HEK293 (cell line): Measurements from ENCODE around the gene FOXP1.
A peak's percentile ranks its signal among the peaks of the same experiment; 100 is the strongest.

Experiments
- GLIS2 ChIP-seq: fragments of 450-650 bp; formaldehyde crosslinking; IDR thresholded peaks from 2 replicates; pipeline ENCODE4 v1.5.1; 2016; ENCODE audit warnings: missing biosample characterization, missing genetic modification characterization
- HOXC10 ChIP-seq: sonication (generic); formaldehyde crosslinking; IDR thresholded peaks from 2 replicates; pipeline ENCODE4 v1.8.1; 2023; ENCODE audit warnings: mild to moderate bottlenecking, missing genetic modification reagents
- KLF1 ChIP-seq: fragments of 450-650 bp; formaldehyde crosslinking; IDR thresholded peaks from 2 replicates; pipeline ENCODE4 v1.5.1; 2016; ENCODE audit warnings: missing biosample characterization, missing genetic modification characterization
- KLF8 ChIP-seq: fragments of 450-650 bp; formaldehyde crosslinking; IDR thresholded peaks from 2 replicates; pipeline ENCODE4 v1.5.1; 2016; ENCODE audit warnings: missing biosample characterization, missing genetic modification characterization
- MZF1 ChIP-seq: fragments of 450-650 bp; formaldehyde crosslinking; IDR thresholded peaks from 2 replicates; pipeline ENCODE4 v1.5.1; 2017; ENCODE audit warnings: missing biosample characterization, missing genetic modification characterization, borderline replicate concordance
- PATZ1 ChIP-seq: fragments of 450-650 bp; formaldehyde crosslinking; IDR thresholded peaks from 2 replicates; pipeline ENCODE4 v1.5.1; 2016; ENCODE audit warnings: missing biosample characterization, missing genetic modification characterization
- PRDM1 ChIP-seq: fragments of 450-650 bp; formaldehyde crosslinking; IDR thresholded peaks from 2 replicates; pipeline ENCODE4; 2016; ENCODE audit warnings: missing biosample characterization, missing genetic modification characterization
- PRDM10 ChIP-seq: fragments of 450-650 bp; formaldehyde crosslinking; IDR thresholded peaks from 2 replicates; pipeline ENCODE4 v1.5.1; 2016; ENCODE audit warnings: missing biosample characterization, missing genetic modification characterization
- SP2 ChIP-seq: fragments of 450-650 bp; formaldehyde crosslinking; IDR thresholded peaks from 2 replicates; pipeline ENCODE4 v1.5.1; 2016; ENCODE audit warnings: missing biosample characterization, missing genetic modification characterization
- ZBTB26 ChIP-seq: fragments of 450-650 bp; formaldehyde crosslinking; optimal IDR thresholded peaks from 2 replicates; pipeline ENCODE3; 2016; ENCODE audit warnings: missing biosample characterization, mild to moderate bottlenecking, missing genetic modification characterization
- ZFHX2 ChIP-seq: fragments of 450-650 bp; formaldehyde crosslinking; conservative IDR thresholded peaks from 2 replicates; pipeline ENCODE4 v1.5.1; 2016; ENCODE audit warnings: missing biosample characterization, missing genetic modification characterization
- ZFP37 ChIP-seq: fragments of 450-650 bp; formaldehyde crosslinking; IDR thresholded peaks from 2 replicates; pipeline ENCODE4 v1.5.1; 2016; ENCODE audit warnings: missing biosample characterization, missing genetic modification characterization
- ZFP41 ChIP-seq: fragments of 450-650 bp; formaldehyde crosslinking; IDR thresholded peaks from 2 replicates; pipeline ENCODE4 v1.5.1; 2016; ENCODE audit warnings: missing biosample characterization, missing genetic modification characterization, borderline replicate concordance
- ZIC2 ChIP-seq: fragments of 450-650 bp; formaldehyde crosslinking; IDR thresholded peaks from 2 replicates; pipeline ENCODE4 v1.5.1; 2016; ENCODE audit warnings: missing biosample characterization, missing genetic modification characterization
- ZNF138 ChIP-seq: fragments of 450-650 bp; formaldehyde crosslinking; IDR thresholded peaks from 2 replicates; pipeline ENCODE4 v1.5.1; 2016; ENCODE audit warnings: missing biosample characterization, missing genetic modification characterization, borderline replicate concordance
- ZNF16 ChIP-seq: fragments of 450-650 bp; formaldehyde crosslinking; IDR thresholded peaks from 2 replicates; pipeline ENCODE4 v1.5.1; 2016; ENCODE audit warnings: low read depth, missing biosample characterization, missing genetic modification characterization
- ZNF239 ChIP-seq: fragments of 450-650 bp; formaldehyde crosslinking; IDR thresholded peaks from 2 replicates; pipeline ENCODE4 v1.5.1; 2016; ENCODE audit warnings: missing biosample characterization, missing genetic modification characterization
- ZNF335 ChIP-seq: fragments of 450-650 bp; formaldehyde crosslinking; conservative IDR thresholded peaks from 2 replicates; pipeline ENCODE4 v1.5.1; 2016; ENCODE audit warnings: missing biosample characterization, missing genetic modification characterization
- ZNF366 ChIP-seq: fragments of 450-650 bp; formaldehyde crosslinking; conservative IDR thresholded peaks from 2 replicates; pipeline ENCODE4 v1.5.1; 2016; ENCODE audit warnings: missing biosample characterization, missing genetic modification characterization
- ZNF398 ChIP-seq: fragments of 450-650 bp; formaldehyde crosslinking; IDR thresholded peaks from 2 replicates; pipeline ENCODE4 v1.5.1; 2017; ENCODE audit warnings: missing biosample characterization, missing genetic modification characterization
- ZNF449 ChIP-seq: fragments of 450-650 bp; formaldehyde crosslinking; IDR thresholded peaks from 2 replicates; pipeline ENCODE4 v1.5.1; 2017; ENCODE audit warnings: missing biosample characterization, mild to moderate bottlenecking, missing genetic modification characterization, moderate library complexity
- ZNF513 ChIP-seq: fragments of 450-650 bp; IDR thresholded peaks from 2 replicates; pipeline ENCODE4 v1.5.1; 2018; ENCODE audit warnings: missing biosample characterization, missing genetic modification characterization
- ZNF707 ChIP-seq: fragments of 450-650 bp; formaldehyde crosslinking; IDR thresholded peaks from 2 replicates; pipeline ENCODE4 v1.5.1; 2016; ENCODE audit warnings: missing biosample characterization, missing genetic modification characterization
- ZSCAN30 ChIP-seq: fragments of 450-650 bp; IDR thresholded peaks from 2 replicates; pipeline ENCODE4 v1.5.1; 2018; ENCODE audit warnings: missing biosample characterization, mild to moderate bottlenecking, missing genetic modification characterization, moderate library complexity
- ZSCAN5A ChIP-seq: fragments of 450-650 bp; formaldehyde crosslinking; IDR thresholded peaks from 2 replicates; pipeline ENCODE4 v1.5.1; 2016; ENCODE audit warnings: missing biosample characterization, missing genetic modification characterization

The FOXP1 gene

GRCh38 chr3:71064291-71064955, 519.1 kb downstream of the FOXP1 start (continued):
- TF ChIP-seq ZNF513 (tag by site-specific recombination): 0 out of 2 replicates have a peak, but pooled peaks have one; percentile 56
- TF ChIP-seq ZNF16 (tag by site-specific recombination): no peak
- peak; percentile 32; the same call in 1 of the 2 replicates for TF ChIP-seq ZNF366
- TF ChIP-seq ZFHX2: 0 out of 2 replicates have a peak, but pooled peaks have one; percentile 27
- TF ChIP-seq ZNF398 (tag by site-specific recombination): peak; percentile 65
- TF ChIP-seq GLIS2 (tag by site-specific recombination): peak; percentile 76
- no peak for TF ChIP-seq ZIC2
- TF ChIP-seq ZNF335 (tag by site-specific recombination): peak; percentile 79
- no peak for TF ChIP-seq ZSCAN30 (tag by site-specific recombination)
- TF ChIP-seq ZNF138 (tag by site-specific recombination): no peak
- peak; percentile 45 for TF ChIP-seq ZBTB26 (tag by site-specific recombination)
- 0 out of 2 replicates have a peak, but pooled peaks have one; percentile 46 for TF ChIP-seq ZFP37 (tag by site-specific recombination)
- TF ChIP-seq ZNF707 (tag by site-specific recombination): no peak
- TF ChIP-seq PRDM1 (tag by site-specific recombination): 0 out of 2 replicates have a peak, but pooled peaks have one; percentile 42
- no peak for TF ChIP-seq ZNF239
- TF ChIP-seq HOXC10 (CRISPR knock-in tag): no peak
- no peak for TF ChIP-seq ZFP41 (tag by site-specific recombination)
- 0 out of 2 replicates have a peak, but pooled peaks have one; percentile 9 for TF ChIP-seq MZF1 (tag by site-specific recombination)
- TF ChIP-seq KLF8: peak; percentile 28; the same call in 1 of the 2 replicates
- TF ChIP-seq ZNF449 (tag by site-specific recombination): 0 out of 2 replicates have a peak, but pooled peaks have one; percentile 69
- TF ChIP-seq KLF1 (tag by site-specific recombination): no peak
- peak; percentile 35; the same call in 1 of the 2 replicates for TF ChIP-seq PATZ1 (tag by site-specific recombination)
- TF ChIP-seq ZSCAN5A (tag by site-specific recombination): no peak
- no peak for TF ChIP-seq SP2 (tag by site-specific recombination)
- peak; percentile 61; the same call in 1 of the 2 replicates for TF ChIP-seq PRDM10 (tag by site-specific recombination)
- TF ChIP-seq, all 188 proteins: peak for 20
